ENCODE data around the gene ANKRD65.
"Not testable (repeated sequence)": the region's sequence is repeated elsewhere in the genome, so short reads cannot be mapped to it uniquely, and the experiment has no call there.

The ANKRD65 gene

GRCh38 chr1:1393014-1393413, 28.1 kb downstream of the ANKRD65 start:
- no peak for DNase-seq

DNA sequence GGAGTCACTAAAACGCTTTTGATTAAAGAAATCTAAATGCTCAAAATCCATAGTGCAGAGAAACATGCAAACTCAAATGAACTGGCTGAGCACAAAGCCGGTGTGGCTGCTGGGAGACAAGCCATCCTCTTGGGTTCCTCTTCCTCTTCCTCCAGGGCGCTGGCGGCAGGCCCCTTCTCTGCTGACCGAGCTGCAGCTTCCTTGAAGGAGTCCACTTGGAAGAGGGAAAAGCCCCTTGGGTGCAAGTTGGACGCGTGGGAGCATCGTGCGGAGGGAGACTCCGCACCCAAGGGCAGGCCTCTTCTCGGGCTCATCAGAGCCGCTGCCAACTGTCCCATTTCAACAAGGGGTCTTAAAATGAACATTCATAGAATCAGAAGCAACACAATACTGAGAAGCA, 29.9 kb downstream of the ANKRD65 start:
- no peak for DNase-seq

GRCh38 chr1:1390675-1391074, 30.4 kb downstream of the ANKRD65 start:
- no peak for DNase-seq

DNA sequence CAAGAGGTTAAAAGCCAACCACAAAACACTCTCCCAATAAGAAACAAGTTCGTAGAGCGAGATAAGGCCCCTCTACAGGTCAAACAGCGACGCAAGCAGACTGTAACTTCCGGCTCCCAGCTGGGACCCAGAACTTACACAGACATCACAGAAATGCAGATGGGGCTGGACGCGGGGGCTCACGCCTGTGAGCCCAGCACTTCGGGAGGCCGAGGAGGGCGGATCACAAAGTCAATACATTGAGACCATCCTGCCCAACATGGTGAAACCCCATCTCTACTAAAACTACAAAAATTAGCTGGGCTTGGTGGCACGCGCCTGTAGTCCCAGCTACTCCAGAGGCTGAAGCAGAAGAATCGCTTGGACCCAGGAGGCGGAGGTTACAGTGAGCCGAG, 33.0 kb downstream of the ANKRD65 start:
- DNase-seq: no peak

- no peak for DNase-seq
These were observed 33.7 kb downstream of the ANKRD65 start for GRCh38 chr1:1387098-1388077.

DNA sequence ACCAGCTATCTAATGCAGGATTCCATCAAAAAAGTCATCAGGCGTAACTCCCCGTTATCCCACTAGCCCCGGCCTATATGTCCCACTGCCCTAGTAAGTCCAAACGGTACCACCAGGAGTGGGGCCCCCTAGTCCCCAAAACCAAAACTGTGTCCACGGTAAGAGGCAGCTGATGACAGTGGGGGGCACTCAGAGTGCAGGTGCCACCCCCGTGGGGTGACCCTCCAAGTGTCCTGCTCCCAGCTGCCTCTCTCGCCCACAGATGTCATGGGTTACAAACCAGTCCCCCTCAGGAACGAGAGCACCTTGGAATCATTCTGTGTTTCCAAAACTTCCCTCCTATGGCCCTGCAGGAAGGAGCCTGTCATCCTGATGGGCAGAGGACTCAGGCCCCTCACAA, 35.1 kb downstream of the ANKRD65 start:
- no peak for DNase-seq

GRCh38 chr1:1385339-1385738, 35.7 kb downstream of the ANKRD65 start:
- not testable (repeated sequence) for DNase-seq

DNA sequence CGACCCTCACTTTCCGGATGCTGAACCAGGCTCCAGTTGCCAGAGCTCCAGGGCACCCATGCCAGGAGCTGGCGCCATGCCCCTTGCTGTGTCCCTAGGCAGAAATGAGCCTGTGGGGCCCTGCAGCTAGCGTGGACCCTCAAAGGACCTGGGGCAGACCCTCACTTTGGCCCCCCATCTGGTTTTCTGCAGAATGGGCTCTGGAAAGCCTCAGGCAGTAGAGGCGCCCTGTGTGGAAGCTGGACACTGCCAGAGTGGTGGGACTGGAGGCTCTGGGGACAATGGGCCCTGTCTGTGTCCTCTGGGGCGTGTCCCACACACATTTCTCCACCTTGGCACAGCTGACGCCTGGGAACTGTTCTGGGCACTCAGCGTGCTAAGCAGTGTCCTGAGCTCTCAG, 39.8 kb downstream of the ANKRD65 start:
- DNase-seq: no peak

DNA sequence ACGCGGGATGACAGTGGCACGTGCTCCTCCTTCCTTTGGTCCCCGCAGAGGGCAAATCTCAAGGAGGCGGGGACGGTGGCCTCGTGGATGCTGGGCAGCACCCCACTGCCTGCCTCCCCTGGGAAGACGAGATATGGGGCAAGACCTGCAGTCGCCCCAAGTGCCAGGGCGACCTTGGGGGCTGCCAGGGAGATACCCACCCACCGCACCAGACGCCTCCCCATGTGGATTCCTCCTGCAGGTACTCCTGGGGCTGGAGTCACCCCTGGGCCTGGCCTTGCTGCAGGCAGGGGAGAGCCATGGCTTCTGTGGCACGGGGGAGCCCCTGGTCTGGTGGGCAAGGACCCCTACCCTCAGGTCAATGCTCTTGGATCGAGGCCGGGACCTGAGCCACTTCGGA, 40.2 kb downstream of the ANKRD65 start:
- no peak for DNase-seq

- no peak for DNase-seq
These were observed 43.4 kb downstream of the ANKRD65 start for GRCh38 chr1:1377540-1378205.

GRCh38 chr1:1376551-1377226, 44.4 kb downstream of the ANKRD65 start:
- DNase-seq: no peak

DNA sequence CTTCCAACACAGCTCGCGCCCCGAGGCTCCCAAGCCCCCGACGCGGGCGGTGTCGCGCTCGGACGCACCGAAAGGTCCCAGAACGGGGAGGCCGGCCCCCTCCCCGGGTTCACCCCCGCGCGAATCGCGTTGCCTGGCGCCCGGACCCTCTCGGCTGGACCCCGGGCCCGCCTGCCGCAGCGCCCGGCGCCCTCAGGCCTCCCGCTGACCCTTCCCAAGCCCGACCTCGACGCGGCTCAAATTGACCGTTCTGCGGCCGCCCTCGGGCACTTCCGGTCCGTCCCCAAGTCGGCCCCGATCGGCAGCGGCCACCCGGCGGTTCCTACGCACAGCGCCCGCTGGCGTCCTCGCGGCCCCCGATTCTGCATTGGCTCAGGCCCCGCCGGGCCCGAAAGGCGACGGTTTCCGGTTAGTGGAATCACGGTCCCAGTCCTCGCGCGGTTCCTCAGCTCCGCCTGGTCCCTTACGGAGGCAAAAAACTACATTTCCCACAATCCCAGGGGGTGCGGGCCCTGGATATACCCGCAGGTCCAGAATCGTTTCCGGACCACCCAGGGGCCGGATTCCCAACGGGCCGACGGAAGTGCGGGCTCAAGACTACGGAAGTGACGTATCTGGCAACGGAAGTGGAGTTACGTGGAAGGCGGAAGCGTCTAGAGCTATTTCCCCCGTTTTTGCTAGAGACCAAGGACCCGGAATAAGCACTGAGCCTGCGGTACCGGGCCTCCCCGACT, 46.0 kb downstream of the ANKRD65 start, which contains the start of gene AURKAIP1:
Gene AURKAIP1, minus strand, starts transcription at position 279 of the 734 bp plus-strand sequence. CDS start 451 bp downstream, outside the sequence.
- DNase-seq: peak; percentile 99 to 100

DNA sequence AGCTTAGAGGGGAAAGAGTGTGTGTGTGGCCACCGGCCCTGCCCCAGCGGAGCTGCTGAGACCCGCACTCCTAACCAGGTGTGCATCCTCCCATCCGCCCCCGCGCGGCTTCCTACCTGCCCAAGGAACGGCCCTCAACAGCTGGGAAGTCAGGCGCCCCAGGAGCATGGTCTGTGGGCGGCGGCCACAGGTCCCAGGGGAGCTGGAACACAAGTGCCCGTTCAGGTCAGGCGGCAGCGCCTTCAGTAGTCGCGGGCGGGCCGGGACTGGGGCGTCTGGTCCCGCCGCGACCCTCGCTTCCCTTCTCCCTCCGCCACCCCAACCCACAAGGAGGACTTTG, 46.5 kb downstream of the ANKRD65 start:
- DNase-seq: no peak

DNA sequence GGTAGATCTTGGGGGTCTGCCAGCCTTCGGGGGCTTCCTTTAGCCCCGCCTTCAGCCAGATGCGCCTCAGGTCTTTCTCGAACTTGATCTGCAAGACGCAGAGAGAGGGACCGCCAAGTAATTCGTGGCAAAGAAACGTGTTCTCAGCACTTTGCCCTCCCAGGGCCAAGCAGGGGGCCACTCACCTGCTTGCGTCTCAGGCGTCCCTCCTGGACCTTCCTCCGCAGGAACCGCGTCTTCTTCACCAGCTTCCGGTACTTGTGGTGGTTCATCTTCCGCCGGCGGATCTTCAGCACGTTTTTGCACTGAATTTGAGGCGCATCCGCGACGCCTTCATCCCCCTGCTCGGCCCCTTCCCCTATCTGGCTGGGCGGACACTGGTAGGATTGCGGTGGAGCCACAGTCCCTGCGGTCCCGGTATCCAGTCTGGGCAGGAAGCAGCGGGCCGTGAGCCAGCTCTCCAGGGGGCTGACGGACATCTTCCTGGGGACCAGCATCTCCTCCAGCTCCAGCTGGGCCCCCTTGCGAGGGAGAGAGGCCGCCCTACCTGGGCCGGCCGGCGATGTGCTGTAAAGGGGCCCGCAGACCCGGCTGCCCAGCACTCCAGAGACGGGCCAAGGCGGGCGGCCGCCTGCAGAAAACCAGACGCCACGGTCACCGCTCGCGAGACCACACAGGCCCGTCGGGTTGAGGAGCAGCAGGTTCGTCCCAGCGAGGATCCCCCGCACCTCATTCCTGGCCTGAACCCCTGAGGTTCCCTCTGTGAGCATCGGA, 47.1 kb downstream of the ANKRD65 start:
- no peak for DNase-seq

- DNase-seq: no peak
These were observed 47.8 kb downstream of the ANKRD65 start for GRCh38 chr1:1373051-1373814.

- DNase-seq: peak in 1 of 2 experiments; percentile 47
These were observed 49.0 kb downstream of the ANKRD65 start for GRCh38 chr1:1371746-1372711.

GRCh38 chr1:1371364-1371745, 49.7 kb downstream of the ANKRD65 start:
- DNase-seq: no peak

DNA sequence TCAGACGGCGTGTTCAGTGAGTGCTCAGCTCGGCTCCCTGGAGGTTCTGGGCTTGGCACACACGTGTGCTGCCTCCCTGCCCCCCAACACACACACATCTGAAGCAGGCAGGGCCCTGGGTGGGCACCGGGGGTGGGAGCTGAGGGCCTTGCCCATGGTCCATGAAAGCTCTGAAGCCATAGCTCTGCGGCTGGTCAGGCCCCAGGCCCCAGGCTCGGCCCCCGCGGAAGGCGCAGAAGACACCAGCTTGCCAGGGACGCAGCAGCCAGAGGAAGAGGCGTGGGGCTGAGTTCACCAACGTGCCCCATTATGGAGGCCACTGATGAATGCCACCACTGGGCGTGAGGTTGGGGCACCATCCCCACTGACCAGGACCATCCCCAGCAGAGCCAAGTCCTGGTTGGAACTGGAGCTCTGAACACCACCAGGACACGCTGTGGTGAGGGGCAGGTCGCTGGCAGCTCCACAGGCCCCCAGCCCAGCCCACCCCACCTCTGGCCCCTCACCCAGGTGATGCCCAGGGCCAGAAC, 50.2 kb downstream of the ANKRD65 start:
- no peak for DNase-seq

DNA sequence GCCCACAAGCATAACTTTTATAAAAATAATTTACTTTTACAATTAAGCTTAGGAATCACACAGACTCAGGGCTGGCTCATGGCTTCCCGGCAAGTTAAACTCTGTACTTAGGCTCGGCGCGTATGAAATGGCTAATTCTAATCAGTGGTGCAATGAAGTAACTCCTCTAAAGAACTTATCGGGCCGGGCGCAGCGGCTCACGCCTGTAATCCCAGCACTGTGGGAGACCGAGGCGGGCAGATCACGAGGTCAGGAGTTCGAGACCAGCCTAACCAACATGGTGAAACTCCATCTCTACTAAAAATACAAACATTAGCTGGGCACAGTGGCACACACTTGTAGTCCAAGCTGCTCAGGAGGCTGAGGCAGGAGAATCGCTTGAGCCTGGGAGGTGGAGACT, 51.0 kb downstream of the ANKRD65 start:
- DNase-seq: not testable (repeated sequence)

Data from NCI-H1930 (cell line).